ENCODE results near the gene PTK6. TPM values are rescaled to one million over a fixed set of nuclear protein-coding genes. Genes with fewer than 3 reads are reported as not detected.

The PTK6 gene
- total and polyA plus RNA-seq, 3 donors from 2014 or later, result 0.26 to 0.37 TPM; not detected in 1

DNA sequence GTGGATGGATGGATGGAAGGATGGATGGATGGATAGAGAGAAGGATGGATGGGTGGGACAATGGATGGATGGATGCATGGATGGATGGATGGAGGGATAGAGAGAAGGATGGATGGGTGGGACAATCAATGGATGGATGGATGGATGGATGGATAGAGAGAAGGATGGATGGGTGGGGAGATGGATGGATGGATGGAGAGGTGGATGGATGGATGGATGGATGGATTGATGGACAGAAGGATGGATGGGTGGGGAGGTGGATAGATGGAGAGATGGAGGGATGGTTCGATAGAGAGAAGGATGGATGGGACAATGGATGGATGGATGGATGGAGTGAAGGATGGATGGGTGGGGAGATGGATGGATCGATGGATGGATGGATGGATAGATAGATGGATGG, 44.7 kb downstream of the PTK6 start:
- TF ChIP-seq POLR2A (IDR thresholded peaks at IDR 0.05), result no peak
- TF ChIP-seq, protein P1, sequence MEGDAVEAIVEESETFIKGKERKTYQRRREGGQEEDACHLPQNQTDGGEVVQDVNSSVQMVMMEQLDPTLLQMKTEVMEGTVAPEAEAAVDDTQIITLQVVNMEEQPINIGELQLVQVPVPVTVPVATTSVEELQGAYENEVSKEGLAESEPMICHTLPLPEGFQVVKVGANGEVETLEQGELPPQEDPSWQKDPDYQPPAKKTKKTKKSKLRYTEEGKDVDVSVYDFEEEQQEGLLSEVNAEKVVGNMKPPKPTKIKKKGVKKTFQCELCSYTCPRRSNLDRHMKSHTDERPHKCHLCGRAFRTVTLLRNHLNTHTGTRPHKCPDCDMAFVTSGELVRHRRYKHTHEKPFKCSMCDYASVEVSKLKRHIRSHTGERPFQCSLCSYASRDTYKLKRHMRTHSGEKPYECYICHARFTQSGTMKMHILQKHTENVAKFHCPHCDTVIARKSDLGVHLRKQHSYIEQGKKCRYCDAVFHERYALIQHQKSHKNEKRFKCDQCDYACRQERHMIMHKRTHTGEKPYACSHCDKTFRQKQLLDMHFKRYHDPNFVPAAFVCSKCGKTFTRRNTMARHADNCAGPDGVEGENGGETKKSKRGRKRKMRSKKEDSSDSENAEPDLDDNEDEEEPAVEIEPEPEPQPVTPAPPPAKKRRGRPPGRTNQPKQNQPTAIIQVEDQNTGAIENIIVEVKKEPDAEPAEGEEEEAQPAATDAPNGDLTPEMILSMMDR (IDR thresholded peaks at IDR 0.05), result no peak
- no peak for DNase-seq
- 92 to 94% methylated on average over 2 of the region's 2 CpGs for WGBS, 2 donors
- Histone ChIP-seq H3K4me3 (no peak overlapping the region), H3K36me3 (ENCODE audit: low read depth, missing control alignments) (no peaks in the 10 kb centered on the region), H3K27ac (no peak overlapping the region), H3K9me3 (no peaks in the 10 kb centered on the region), H3K27me3 (no peaks in the 10 kb centered on the region), H3K4me1 (no peaks in the 10 kb centered on the region)
- intact Hi-C loops (cut with DNase I; ENCODE audit: low total_unique reads), result no loop called here

DNA sequence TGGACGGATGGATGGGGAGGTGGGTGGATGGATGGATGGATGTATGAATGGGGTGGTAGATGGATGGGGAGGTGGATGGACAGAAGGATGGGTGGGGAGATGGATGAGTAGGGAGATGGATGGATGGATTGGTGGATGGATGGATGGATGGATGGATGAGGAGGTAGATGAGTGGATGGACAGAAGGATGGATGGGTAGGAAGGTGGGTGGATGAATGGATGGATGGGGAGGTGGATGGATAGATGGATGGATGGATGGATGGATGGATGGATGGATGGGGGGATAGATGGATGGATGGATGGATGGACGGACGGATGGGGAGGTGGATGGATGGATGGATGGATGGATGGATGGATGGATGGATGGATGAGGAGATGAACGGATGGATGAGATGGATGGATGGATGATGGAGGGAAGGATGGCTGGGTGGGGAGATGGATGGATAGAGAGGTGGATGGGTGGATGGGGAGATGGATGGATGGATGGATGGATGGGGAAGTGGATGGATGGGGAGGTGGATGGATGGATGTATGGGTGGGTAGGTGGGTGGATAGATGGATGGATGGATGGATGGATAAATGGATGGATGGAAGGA, 45.4 kb downstream of the PTK6 start:
- no peak for DNase-seq
- Histone ChIP-seq H3K36me3 (ENCODE audit: low read depth, missing control alignments) (no peaks in the 10 kb centered on the region), H3K4me3 (no peak overlapping the region), H3K27me3 (no peaks in the 10 kb centered on the region), H3K27ac (no peak overlapping the region), H3K4me1 (no peaks in the 10 kb centered on the region), H3K9me3 (no peaks in the 10 kb centered on the region)
- TF ChIP-seq POLR2A (IDR thresholded peaks at IDR 0.05), result no peak
- TF ChIP-seq, protein P1 (IDR thresholded peaks at IDR 0.05), result no peak
- 54 to 55% methylated on average over 4 of the region's 4 CpGs for whole genome bisulfite sequencing, 2 donors
- intact Hi-C loops (cut with DNase I; ENCODE audit: low total_unique reads), result no loop called here

DNA sequence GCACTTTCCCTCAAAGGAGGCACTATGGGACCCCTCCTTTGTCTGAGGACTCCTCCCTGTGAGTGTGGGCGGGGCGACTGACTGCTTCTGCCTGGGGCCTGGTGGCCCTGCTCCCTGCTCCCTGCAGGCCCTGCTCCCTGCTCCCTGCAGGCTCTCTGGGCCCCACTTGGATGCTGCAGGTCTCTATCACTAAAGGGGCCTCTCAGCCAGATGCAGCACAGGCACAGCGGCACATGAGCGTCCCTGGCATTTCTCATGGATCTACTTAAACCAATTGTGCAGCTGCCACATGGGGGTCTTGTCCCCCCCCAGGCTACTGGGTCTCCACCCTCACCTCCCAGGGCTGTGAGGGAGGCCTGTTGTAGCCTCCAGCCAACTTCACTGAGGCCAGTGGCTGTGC, 46.1 kb downstream of the PTK6 start:
- Histone ChIP-seq H3K27me3 (no peaks in the 10 kb centered on the region), H3K36me3 (ENCODE audit: low read depth, missing control alignments) (no peaks in the 10 kb centered on the region), H3K4me3 (no peak overlapping the region), H3K9me3 (no peaks in the 10 kb centered on the region), H3K4me1 (no peaks in the 10 kb centered on the region), H3K27ac (no peak overlapping the region)
- no peak for DNase-seq
- intact Hi-C loops (cut with DNase I; ENCODE audit: low total_unique reads), result no loop called here
- WGBS, 2 donors, result 86 to 94% methylated on average over 2 to 4 of the region's 4 CpGs
- TF ChIP-seq, protein P1 (IDR thresholded peaks at IDR 0.05), result no peak
- TF ChIP-seq POLR2A (IDR thresholded peaks at IDR 0.05), result no peak

DNA sequence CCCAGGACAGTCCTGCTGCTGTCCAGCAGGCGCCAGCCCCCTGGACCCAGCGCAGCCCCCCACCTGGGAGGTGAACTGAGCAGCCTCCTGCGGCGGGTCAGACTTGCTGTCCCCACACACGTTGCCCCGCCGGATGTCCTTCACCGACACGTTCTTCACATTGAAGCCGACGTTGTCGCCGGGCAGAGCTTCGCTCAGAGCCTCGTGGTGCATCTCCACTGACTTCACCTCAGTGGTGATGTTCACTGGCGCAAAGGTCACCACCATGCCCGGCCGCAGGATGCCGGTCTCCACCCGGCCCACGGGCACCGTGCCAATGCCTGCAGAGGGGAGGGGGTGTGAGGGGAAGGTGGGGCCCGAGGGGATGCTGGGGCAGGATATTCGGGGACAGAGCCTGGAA, 46.8 kb downstream of the PTK6 start:
- no peaks in the 10 kb centered on the region for H3K36me3 ChIP-seq (ENCODE audit: low read depth, missing control alignments)
- intact Hi-C loops (cut with DNase I; ENCODE audit: low total_unique reads), result no loop called here

More for the DNA sequence above, 46.8 kb downstream of the PTK6 start:
- no peaks in the 10 kb centered on the region for H3K27me3 ChIP-seq
- no peak for DNase-seq
- H3K4me1 ChIP-seq, result no peaks in the 10 kb centered on the region
- WGBS, 2 donors, result 81 to 84% methylated on average over 3 to 24 of the region's 24 CpGs
- TF ChIP-seq, protein P1 (IDR thresholded peaks at IDR 0.05), result no peak
- no peak for TF ChIP-seq POLR2A (IDR thresholded peaks at IDR 0.05)
- no peaks in the 10 kb centered on the region for H3K9me3 ChIP-seq
- no peak overlapping the region for H3K27ac ChIP-seq
- H3K4me3 ChIP-seq, result no peak overlapping the region

Data from testis (tissue), 3 donors.